Iris pigment epithelial cell (primary cell): Measurements from ENCODE around the gene DDX4.

Experiments used
- DNase-seq: peaks from one replicate; pipeline ENCODE4 v3.0.0-alpha.2; 2011; ENCODE audit warnings: low read depth

The DDX4 gene

GRCh38 chr5:55866485-55866884 lies 128.6 kb downstream of the DDX4 start:
- no peak for DNase-seq
